B cell (primary cell): ENCODE measurements around the gene F9. TPM values are rescaled to one million over a fixed set of nuclear protein-coding genes. Genes with fewer than 3 reads are reported as not detected.

ENCODE experiments used
- ATAC-seq: fragments of 200-7000 bp; cut with Tn5 transposase; one replicate; pipeline ENCODE4 v1.10.0; 2021; ENCODE audit warnings: low read depth, mild to moderate bottlenecking, moderate number of reproducible peaks, moderate library complexity
- CTCF ChIA-PET: fragments of 350-600 bp; sonication (Branson Sonifier 250); formaldehyde crosslinking; loops from one replicate; lab custom pipeline; 2021; ENCODE audit warnings: antibody characterized with exemption, inconsistent platforms; lab: Charles Lee
- POLR2A ChIA-PET: fragments of 350-600 bp; sonication (Branson Sonifier 250); formaldehyde crosslinking; loops from one replicate; lab custom pipeline; 2021; ENCODE audit warnings: antibody characterized with exemption; lab: Charles Lee
- DNase-seq: peaks from one replicate; pipeline ENCODE4 v3.0.0; 2013
- H2AFZ ChIP-seq: 2 replicates; pipeline ENCODE4 v1.6.1; 2012; ENCODE audit warnings: mild to moderate bottlenecking, low read depth, low read length; ENCODE audit not compliant: insufficient read depth, poor library complexity, severe bottlenecking
- H3K27ac ChIP-seq, 2 donors: 1 replicate in 1 of 2; 2 replicates in 1 of 2; pipeline ENCODE4 v1.5.1; 2012 to 2013; ENCODE audit warnings: low read length in 2 of 2, mild to moderate bottlenecking in 2 of 2, moderate library complexity in 1 of 2
- H3K27me3 ChIP-seq, 4 experiments: fragments of 200-600 bp in 1 of 4; sonication (generic) in 1 of 4; replicated peaks in 1 of 4; 1 replicate in 2 of 4; 2 replicates in 2 of 4; pipeline versions ENCODE4 v1.6.1 to v1.7.0; 2013 to 2016; ENCODE audit warnings: low read length in 3 of 4, mild to moderate bottlenecking in 2 of 4, mixed read lengths in 1 of 4, moderate library complexity in 1 of 4; ENCODE audit not compliant: insufficient read depth in 4 of 4, control insufficient read depth in 3 of 4; ENCODE audit errors: control extremely low read depth in 1 of 4
- H3K36me3 ChIP-seq, 2 experiments: replicated peaks in 1 of 2; 1 replicate in 1 of 2; 2 replicates in 1 of 2; pipeline versions ENCODE4 v1.6.1 to v1.7.1; 2013; ENCODE audit warnings: low read length in 1 of 2; ENCODE audit not compliant: insufficient read depth in 2 of 2, control insufficient read depth in 1 of 2; ENCODE audit errors: control extremely low read depth in 1 of 2, extremely low read depth in 1 of 2
- H3K4me1 ChIP-seq, 2 donors: fragments of 200-600 bp in 1 of 2; sonication (generic) in 1 of 2; 1 replicate in 1 of 2; 2 replicates in 1 of 2; pipeline versions ENCODE4 v1.5.1 to v1.6.1; 2013 to 2017; ENCODE audit warnings: low read length in 2 of 2; ENCODE audit not compliant: control insufficient read depth in 2 of 2, insufficient read depth in 2 of 2
- H3K4me2 ChIP-seq: replicated peaks from 2 replicates; pipeline ENCODE3; 2012; ENCODE audit warnings: mild to moderate bottlenecking, low read depth, low read length; ENCODE audit not compliant: poor library complexity, severe bottlenecking
- H3K4me3 ChIP-seq, 5 experiments: fragments of 200-600 bp in 1 of 5; sonication (generic) in 1 of 5; 1 replicate in 3 of 5; 2 replicates in 2 of 5; pipeline versions ENCODE4 v1.5.1 to v1.7.0; 2011 to 2016; ENCODE audit warnings: low read length in 4 of 5, mild to moderate bottlenecking in 4 of 5, low read depth in 2 of 5, control low read depth in 1 of 5, moderate library complexity in 1 of 5; ENCODE audit not compliant: insufficient read depth in 1 of 5; ENCODE audit errors: control extremely low read depth in 1 of 5, extremely low read depth in 1 of 5
- H3K79me2 ChIP-seq: fragments of 200-600 bp; sonication (generic); one replicate; pipeline ENCODE4 v1.6.0; 2016; ENCODE audit warnings: low read length; ENCODE audit not compliant: control insufficient read depth, insufficient read depth
- H3K9ac ChIP-seq: fragments of 200-600 bp; sonication (generic); 2 replicates; pipeline ENCODE4 v1.6.1; 2017; ENCODE audit warnings: mild to moderate bottlenecking, low read length, moderate library complexity
- H3K9me3 ChIP-seq, 3 donors: one replicate each; pipeline versions ENCODE4 v1.6.1 to v1.7.1; 2013; ENCODE audit warnings: low read length in 2 of 3; ENCODE audit not compliant: control insufficient read depth in 2 of 3, insufficient read depth in 1 of 3; ENCODE audit errors: control extremely low read depth in 1 of 3
- H4K20me1 ChIP-seq: 2 replicates; pipeline ENCODE4 v1.6.0; 2012; ENCODE audit warnings: mild to moderate bottlenecking, low read length; ENCODE audit not compliant: insufficient read depth, control insufficient read depth, poor library complexity, severe bottlenecking
- H3K27ac Mint-ChIP-seq: one replicate; pipeline ENCODE4 v1.8.0; 2021; ENCODE audit warnings: mixed read lengths
- H3K27me3 Mint-ChIP-seq: one replicate; pipeline ENCODE4 v1.8.0; 2021; ENCODE audit warnings: mixed read lengths
- H3K4me1 Mint-ChIP-seq: one replicate; pipeline ENCODE4 v1.8.0; 2021; ENCODE audit warnings: mixed read lengths
- H3K4me3 Mint-ChIP-seq: one replicate; pipeline ENCODE4 v1.8.0; 2021; ENCODE audit warnings: mixed read lengths
- H3K9me3 Mint-ChIP-seq: one replicate; pipeline ENCODE4 v1.8.0; 2022; ENCODE audit warnings: mixed read lengths; ENCODE audit not compliant: insufficient read depth
- EZH2 ChIP-seq: IDR thresholded peaks from 2 replicates; pipeline ENCODE4 v1.6.1; 2012; ENCODE audit warnings: borderline replicate concordance, low read depth, mild to moderate bottlenecking, moderate library complexity, low read length; ENCODE audit not compliant: insufficient read depth, poor library complexity, severe bottlenecking
- WGBS: methylation state at CpG from one replicate; pipeline ENCODE4 v1.1.5; 2013; ENCODE audit warnings: missing lambda C conversion rate; ENCODE audit not compliant: insufficient coverage; 5-methylcytosine and 5-hydroxymethylcytosine counted together
- intact Hi-C: fragments of 100-400 bp; cut with micrococcal nuclease; formaldehyde crosslinking; loops from one replicate; pipeline ENCODE4 v1.10.0; 2022
- polyA plus RNA-seq: library from polyadenylated mRNA; depleted of rRNA; stranded (reverse); fragments of >200 nt; gene quantifications from 2 replicates; pipeline ENCODE4 v1.2.3, GENCODE V29; 2012
- total RNA-seq, 2 donors: library from RNA; stranded (reverse); fragments of 120-200 nt in 1 of 2; gene quantifications; 1 replicate in 1 of 2; 2 replicates in 1 of 2; pipeline versions ENCODE4 v1.2.3 to v1.2.4, GENCODE V29; 2013 to 2022
- TF ChIP-seq, protein P1 (sequence below): fragments of 200-600 bp; IDR thresholded peaks from one replicate; pipeline ENCODE4 v1.8.0; 2022; ENCODE audit warnings: antibody characterized with exemption, mild to moderate bottlenecking

Gene F9
- total and polyA plus RNA-seq, 2 donors (not counting 1 experiment from before 2014, with no cell fraction given): not detected

DNA sequence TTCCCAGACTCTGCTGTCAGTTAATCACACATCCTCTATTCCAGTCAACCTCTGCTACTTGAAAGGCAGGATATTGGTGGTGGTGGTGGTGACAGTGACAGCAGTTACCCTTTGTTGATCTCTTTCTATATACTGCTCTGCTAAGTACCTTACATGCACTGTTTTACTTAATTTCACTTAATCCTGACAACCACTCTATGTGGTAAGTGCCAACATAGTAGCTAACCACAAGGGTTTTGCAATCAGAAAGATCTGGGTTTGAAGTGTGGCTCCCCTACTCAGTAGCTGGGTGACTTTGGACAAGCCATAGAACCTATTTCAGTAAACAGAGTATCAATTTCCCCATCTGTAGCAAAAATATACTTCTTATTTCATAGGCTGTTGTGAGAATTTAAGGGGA lies 24.2 kb upstream of the F9 start:
- Histone ChIP-seq H3K4me2 (no peak overlapping the region), H3K79me2 (no peaks in the 10 kb centered on the region), H3K9ac (no peak overlapping the region), H4K20me1 (no peaks in the 10 kb centered on the region), H3K9me3 (no peaks in the 10 kb centered on the region), H3K4me1 (no peaks in the 10 kb centered on the region), H3K27ac (no peak overlapping the region), H3K4me3 (no peak overlapping the region), H3K27me3 (no peaks in the 10 kb centered on the region), H3K36me3 (no peaks in the 10 kb centered on the region), H2AFZ (no peak overlapping the region)
- intact Hi-C loops: no loop called here
- no peak for ATAC-seq
- POLR2A ChIA-PET: no interaction called here
- CTCF ChIA-PET: no interaction called here
- Mint-ChIP-seq H3K4me3 (no peak overlapping the region), H3K9me3 (no peaks in the 10 kb centered on the region), H3K4me1 (peaks cover 1% of the 10 kb centered on the region), H3K27ac (no peak overlapping the region), H3K27me3 (no peaks in the 10 kb centered on the region)
- TF ChIP-seq, protein P1, sequence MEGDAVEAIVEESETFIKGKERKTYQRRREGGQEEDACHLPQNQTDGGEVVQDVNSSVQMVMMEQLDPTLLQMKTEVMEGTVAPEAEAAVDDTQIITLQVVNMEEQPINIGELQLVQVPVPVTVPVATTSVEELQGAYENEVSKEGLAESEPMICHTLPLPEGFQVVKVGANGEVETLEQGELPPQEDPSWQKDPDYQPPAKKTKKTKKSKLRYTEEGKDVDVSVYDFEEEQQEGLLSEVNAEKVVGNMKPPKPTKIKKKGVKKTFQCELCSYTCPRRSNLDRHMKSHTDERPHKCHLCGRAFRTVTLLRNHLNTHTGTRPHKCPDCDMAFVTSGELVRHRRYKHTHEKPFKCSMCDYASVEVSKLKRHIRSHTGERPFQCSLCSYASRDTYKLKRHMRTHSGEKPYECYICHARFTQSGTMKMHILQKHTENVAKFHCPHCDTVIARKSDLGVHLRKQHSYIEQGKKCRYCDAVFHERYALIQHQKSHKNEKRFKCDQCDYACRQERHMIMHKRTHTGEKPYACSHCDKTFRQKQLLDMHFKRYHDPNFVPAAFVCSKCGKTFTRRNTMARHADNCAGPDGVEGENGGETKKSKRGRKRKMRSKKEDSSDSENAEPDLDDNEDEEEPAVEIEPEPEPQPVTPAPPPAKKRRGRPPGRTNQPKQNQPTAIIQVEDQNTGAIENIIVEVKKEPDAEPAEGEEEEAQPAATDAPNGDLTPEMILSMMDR: no peak
- no peak for TF ChIP-seq EZH2
- DNase-seq: no peak

DNA sequence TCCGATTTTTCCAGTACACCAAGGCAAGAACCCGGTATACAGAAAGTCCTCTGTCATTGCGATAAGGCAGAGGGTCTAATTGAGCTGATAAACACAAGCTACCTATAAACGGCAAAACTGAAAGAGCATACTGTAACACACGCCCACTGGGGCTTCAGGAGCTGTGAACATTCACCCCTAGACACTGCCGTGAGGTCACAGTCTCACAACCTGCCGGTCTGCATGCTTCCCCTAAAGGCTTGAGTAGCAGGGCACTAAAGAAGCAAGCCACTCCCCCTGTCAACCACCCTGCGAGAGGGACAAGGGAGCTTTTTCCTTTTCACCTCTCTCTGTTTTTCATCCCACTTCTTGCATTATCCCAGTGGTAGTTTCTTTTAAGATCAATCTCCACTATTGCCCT lies 22.4 kb upstream of the F9 start:
- no peak overlapping the region for H2AFZ ChIP-seq
- no peak overlapping the region for H3K4me3 ChIP-seq
- no peaks in the 10 kb centered on the region for H3K9me3 Mint-ChIP-seq
- no peaks in the 10 kb centered on the region for H3K36me3 ChIP-seq
- no peak for DNase-seq
- H3K27me3 ChIP-seq: no peaks in the 10 kb centered on the region
- H3K27me3 Mint-ChIP-seq: no peaks in the 10 kb centered on the region
- ChIA-PET POLR2A (no interaction called here), CTCF (no interaction called here)
- H3K79me2 ChIP-seq: no peaks in the 10 kb centered on the region
- H3K9ac ChIP-seq: no peak overlapping the region
- no peaks in the 10 kb centered on the region for H3K9me3 ChIP-seq
- H3K4me1 Mint-ChIP-seq: no peaks in the 10 kb centered on the region
- WGBS: 79% methylated on average over 7 of the region's 8 CpGs
- no peak overlapping the region for H3K4me2 ChIP-seq
- intact Hi-C loops: no loop called here
- no peaks in the 10 kb centered on the region for H3K4me1 ChIP-seq
- no peak overlapping the region for H3K4me3 Mint-ChIP-seq
- no peak for ATAC-seq
- H4K20me1 ChIP-seq: no peaks in the 10 kb centered on the region
- no peak overlapping the region for H3K27ac Mint-ChIP-seq
- no peak overlapping the region for H3K27ac ChIP-seq
- TF ChIP-seq EZH2: no peak
- TF ChIP-seq, protein P1: no peak
